Measurements from ENCODE around the gene CRNN.

Gene CRNN

GRCh38 chr1:152413909-152414308 is at the start of gene CRNN:
TSS of gene CRNN (minus strand) at chr1:152414263. CDS start at chr1:152412233, 2,030 bp downstream.
- in situ Hi-C loops (cut with HindIII; ENCODE audit: low pct_ligation_motif_present, low sequenced_read_pairs) = no loop called here
- no peak for TF ChIP-seq CTCF (IDR thresholded peaks at IDR 0.05; ENCODE audit: low read depth, low read length, missing control alignments)
- DNase-seq = no peak
- H3K27ac ChIP-seq = no peak within 1 kb of the TSS
- H3K4me3 ChIP-seq (ENCODE audit: low read depth, low read length) = no peak within 1 kb of the TSS
- no peaks in the 10 kb centered on the region for H3K36me3 ChIP-seq (replicated peaks)
- H3K27me3 ChIP-seq (replicated peaks) = no peaks in the 10 kb centered on the region

DNA sequence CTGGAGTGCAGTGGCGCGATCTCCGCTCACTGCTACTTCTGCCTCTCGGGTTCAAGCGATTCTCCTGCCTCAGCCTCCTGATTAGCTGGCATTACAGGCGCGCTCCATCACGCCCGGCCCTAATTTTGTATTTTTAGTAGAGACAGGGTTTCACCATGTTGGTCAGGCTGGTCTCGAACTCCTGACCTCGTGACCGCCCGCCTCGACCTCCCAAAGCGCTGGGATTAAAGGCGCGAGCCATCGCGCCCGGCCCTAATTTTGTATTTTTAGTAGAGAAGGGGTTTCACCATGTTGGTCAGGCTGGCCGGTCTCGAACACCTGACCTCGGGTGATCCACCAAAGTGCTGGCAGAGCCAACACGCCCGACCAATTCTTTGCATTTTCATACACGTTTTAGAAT is 48.6 kb upstream of the CRNN start:
- in situ Hi-C loops (cut with HindIII; ENCODE audit: low pct_ligation_motif_present, low sequenced_read_pairs) = no loop called here
- TF ChIP-seq CTCF (IDR thresholded peaks at IDR 0.05; ENCODE audit: low read depth, low read length, missing control alignments) = no peak
- DNase-seq = no peak
- Histone ChIP-seq H3K27me3 (replicated peaks) (no peaks in the 10 kb centered on the region), H3K4me3 (ENCODE audit: low read depth, low read length) (no peak overlapping the region), H3K27ac (no peak overlapping the region), H3K36me3 (replicated peaks) (no peaks in the 10 kb centered on the region)

DNA sequence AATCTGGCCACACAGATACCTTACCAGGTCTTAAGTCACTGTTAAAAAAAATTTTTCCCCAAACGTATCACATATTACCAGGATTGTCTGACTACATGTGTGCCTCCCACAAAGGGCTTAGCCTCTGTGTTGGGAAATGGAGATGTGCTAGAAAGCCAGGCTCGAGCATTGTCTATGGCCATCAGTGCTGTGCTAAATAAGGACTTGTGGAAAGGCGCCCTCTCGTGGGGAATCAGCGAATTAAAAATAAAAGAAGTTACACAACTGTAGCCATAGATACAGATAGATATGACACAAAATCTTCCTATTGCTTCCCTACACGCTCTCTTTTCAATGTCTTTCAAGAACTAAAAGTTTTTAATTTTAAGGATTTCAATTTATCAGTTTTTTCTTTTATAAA is 47.5 kb upstream of the CRNN start:
- in situ Hi-C loops (cut with HindIII; ENCODE audit: low pct_ligation_motif_present, low sequenced_read_pairs) = no loop called here
- peak; percentile 66 for DNase-seq
- Histone ChIP-seq H3K27me3 (replicated peaks) (no peaks in the 10 kb centered on the region), H3K36me3 (replicated peaks) (no peaks in the 10 kb centered on the region), H3K4me3 (ENCODE audit: low read depth, low read length) (no peak overlapping the region), H3K27ac (no peak overlapping the region)
- peak; percentile 72 for TF ChIP-seq CTCF (IDR thresholded peaks at IDR 0.05; ENCODE audit: low read depth, low read length, missing control alignments)

DNA sequence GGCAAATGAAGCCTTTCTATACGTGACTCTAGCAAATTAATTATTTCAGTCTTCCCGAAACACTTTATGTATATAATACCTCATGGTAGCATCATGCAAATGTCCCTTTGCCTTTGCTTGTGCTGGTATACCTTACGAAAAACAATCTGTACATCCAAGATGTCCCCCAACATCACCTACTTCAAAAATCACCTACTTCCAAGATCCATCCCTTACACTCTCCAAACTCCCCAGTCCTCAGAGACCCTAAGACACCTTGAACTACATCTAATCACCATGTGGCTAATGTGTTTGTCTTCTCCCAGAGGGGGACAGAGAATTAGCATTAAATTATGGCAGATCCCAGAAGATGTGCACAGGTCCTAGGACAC is 46.5 kb upstream of the CRNN start:
- no peak overlapping the region for H3K27ac ChIP-seq
- in situ Hi-C loops (cut with HindIII; ENCODE audit: low pct_ligation_motif_present, low sequenced_read_pairs) = no loop called here
- no peak for DNase-seq
- H3K4me3 ChIP-seq (ENCODE audit: low read depth, low read length) = no peak overlapping the region
- H3K27me3 ChIP-seq (replicated peaks) = no peaks in the 10 kb centered on the region
- no peaks in the 10 kb centered on the region for H3K36me3 ChIP-seq (replicated peaks)
- TF ChIP-seq CTCF (IDR thresholded peaks at IDR 0.05; ENCODE audit: low read depth, low read length, missing control alignments) = no peak

DNA sequence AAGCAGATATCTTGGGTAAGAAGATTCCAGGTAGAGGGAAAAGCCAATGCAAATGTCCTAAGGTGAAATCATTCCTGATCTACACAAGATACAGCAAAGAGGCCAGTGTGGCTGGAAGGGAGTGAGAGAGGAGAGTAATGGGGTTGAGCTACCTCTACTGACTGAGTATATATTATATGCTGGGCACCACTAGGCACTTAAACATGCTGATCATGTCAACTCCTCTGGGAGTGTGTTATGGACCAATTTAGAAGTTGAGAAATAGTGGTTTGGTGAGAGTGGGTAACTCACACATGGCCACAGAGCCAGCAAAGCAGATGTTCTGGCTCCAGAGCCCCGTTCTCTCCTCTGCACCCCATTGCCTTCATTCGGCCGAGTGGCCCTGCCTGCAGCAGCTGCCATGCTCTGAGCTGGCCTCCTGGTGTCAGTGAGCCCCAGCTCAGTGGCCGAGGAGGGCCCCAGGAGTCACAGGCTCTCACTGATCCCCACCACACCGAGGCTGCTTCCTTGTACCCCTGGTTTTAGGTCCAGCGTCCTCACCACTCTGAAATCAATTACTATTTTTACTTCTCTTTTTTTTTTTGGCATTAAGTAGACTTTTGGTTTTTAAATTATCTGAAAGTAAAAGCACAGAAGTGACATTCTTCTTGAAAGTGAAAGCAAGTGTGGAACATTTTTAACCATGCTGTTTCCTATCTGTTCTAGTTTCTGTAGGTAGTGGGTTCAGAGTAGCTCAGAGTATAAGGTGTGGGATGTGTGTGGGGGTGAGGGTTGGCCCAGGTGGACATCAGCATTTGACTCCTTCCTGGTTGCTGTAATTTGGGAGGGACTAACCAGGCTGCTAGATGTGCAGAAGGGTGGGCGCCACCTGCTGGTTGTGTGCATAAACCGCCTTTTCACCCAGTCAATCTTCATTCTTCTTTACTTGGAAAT is 45.8 kb upstream of the CRNN start:
- H3K36me3 ChIP-seq (replicated peaks) = no peaks in the 10 kb centered on the region
- peak; percentile 56 for DNase-seq
- no peak overlapping the region for H3K4me3 ChIP-seq (ENCODE audit: low read depth, low read length)
- H3K27ac ChIP-seq = no peak overlapping the region
- no peaks in the 10 kb centered on the region for H3K27me3 ChIP-seq (replicated peaks)
- in situ Hi-C loops (cut with HindIII; ENCODE audit: low pct_ligation_motif_present, low sequenced_read_pairs) = no loop called here
- TF ChIP-seq CTCF (IDR thresholded peaks at IDR 0.05; ENCODE audit: low read depth, low read length, missing control alignments) = peak; percentile 94

All from brain microvascular endothelial cell (primary cell).